HG02884 (cell line): Measurements from ENCODE around the gene VDR.
A peak's percentile ranks its signal among the peaks of the same experiment; 100 is the strongest.

ENCODE experiments used
- ATAC-seq: cut with Tn5 transposase; IDR thresholded peaks from one replicate; pipeline ENCODE4 v1.9.1; 2021; ENCODE audit warnings: mild to moderate bottlenecking, moderate library complexity; ENCODE audit not compliant: unreplicated experiment

Gene VDR

GRCh38 chr12:47904713-47905709, at the start of gene VDR:
Gene VDR, minus strand, starts transcription at chr12:47904994. Its CDS starts 25,881 bp downstream, at chr12:47879113.
- ATAC-seq: peak; percentile 44

GRCh38 chr12:47954058-47954457, 49.3 kb upstream of the VDR start:
- ATAC-seq: no peak

GRCh38 chr12:47950856-47951468, 46.2 kb upstream of the VDR start:
- ATAC-seq: no peak

GRCh38 chr12:47949441-47950341, 44.9 kb upstream of the VDR start:
- peak; percentile 50 for ATAC-seq

- ATAC-seq: no peak
Observed at GRCh38 chr12:47947341-47947740, 42.5 kb upstream of the VDR start.

GRCh38 chr12:47946413-47947323, 41.9 kb upstream of the VDR start:
- ATAC-seq: no peak

GRCh38 chr12:47945341-47945728, 40.5 kb upstream of the VDR start:
- no peak for ATAC-seq

GRCh38 chr12:47944685-47945340, 40.0 kb upstream of the VDR start:
- no peak for ATAC-seq

- ATAC-seq: no peak
Observed at GRCh38 chr12:47943623-47944340, 39.0 kb upstream of the VDR start.

GRCh38 chr12:47942614-47943225, 37.9 kb upstream of the VDR start:
- ATAC-seq: no peak

- ATAC-seq: no peak
Observed at GRCh38 chr12:47941871-47942613, 37.2 kb upstream of the VDR start.

- ATAC-seq: no peak
Observed at GRCh38 chr12:47941475-47941780, 36.6 kb upstream of the VDR start.

- ATAC-seq: no peak
Observed at GRCh38 chr12:47940773-47941474, 36.1 kb upstream of the VDR start.

- ATAC-seq: no peak
Observed at GRCh38 chr12:47939009-47939601, 34.3 kb upstream of the VDR start.

GRCh38 chr12:47938594-47938993, 33.8 kb upstream of the VDR start:
- ATAC-seq: no peak

GRCh38 chr12:47938093-47938492, 33.3 kb upstream of the VDR start:
- ATAC-seq: no peak

GRCh38 chr12:47935184-47935583, 30.4 kb upstream of the VDR start:
- no peak for ATAC-seq
